Skeletal muscle satellite cell (primary cell): ENCODE results near the gene NFRKB.
"Not testable (repeated sequence)": the region's sequence is repeated elsewhere in the genome, so short reads cannot be mapped to it uniquely, and the experiment has no call there.

Experiments
- H3K27me3 ChIP-seq: 2 replicates; pipeline ENCODE4 v1.7.0; 2013; ENCODE audit warnings: low read length; ENCODE audit not compliant: control insufficient read depth, insufficient read depth
- H3K36me3 ChIP-seq: 2 replicates; pipeline ENCODE4 v1.7.0; 2013; ENCODE audit warnings: mild to moderate bottlenecking, control low read depth, low read length; ENCODE audit not compliant: insufficient read depth
- H3K4me1 ChIP-seq: 2 replicates; pipeline ENCODE4 v1.7.0; 2013; ENCODE audit warnings: low read length; ENCODE audit not compliant: control insufficient read depth, insufficient read depth
- H3K4me2 ChIP-seq: 2 replicates; pipeline ENCODE4 v1.7.0; 2013; ENCODE audit warnings: mild to moderate bottlenecking, low read length
- H3K4me3 ChIP-seq: 2 replicates; pipeline ENCODE4 v1.7.0; 2013; ENCODE audit warnings: low read length
- H3K9ac ChIP-seq: 2 replicates; pipeline ENCODE4 v1.7.0; 2013; ENCODE audit warnings: mild to moderate bottlenecking, low read depth, low read length, moderate library complexity
- H3K9me3 ChIP-seq: replicated peaks from 2 replicates; pipeline ENCODE4 v1.7.0; 2013; ENCODE audit warnings: mild to moderate bottlenecking, control low read depth, low read length

The NFRKB gene

GRCh38 chr11:129855086-129855485 lies 40.3 kb downstream of the NFRKB start:
- H3K4me2 ChIP-seq: no peak overlapping the region
- peaks cover 8% of the 10 kb centered on the region for H3K36me3 ChIP-seq
- peaks cover 22% of the 10 kb centered on the region for H3K27me3 ChIP-seq
- H3K4me1 ChIP-seq: peaks cover 14% of the 10 kb centered on the region
- H3K9ac ChIP-seq: no peak overlapping the region
- H3K9me3 ChIP-seq: no peaks in the 10 kb centered on the region
- H3K4me3 ChIP-seq: no peak overlapping the region

GRCh38 chr11:129854232-129854805 lies 41.1 kb downstream of the NFRKB start:
- Histone ChIP-seq H3K27me3 (peaks cover 27% of the 10 kb centered on the region), H3K4me2 (no peak overlapping the region), H3K36me3 (peaks cover 8% of the 10 kb centered on the region), H3K9me3 (no peaks in the 10 kb centered on the region), H3K4me1 (peaks cover 14% of the 10 kb centered on the region), H3K9ac (no peak overlapping the region), H3K4me3 (no peak overlapping the region)

- Histone ChIP-seq H3K9ac (no peak overlapping the region), H3K4me2 (no peak overlapping the region), H3K4me3 (no peak overlapping the region), H3K4me1 (peaks cover 14% of the 10 kb centered on the region), H3K27me3 (peaks cover 29% of the 10 kb centered on the region), H3K36me3 (peaks cover 8% of the 10 kb centered on the region), H3K9me3 (no peaks in the 10 kb centered on the region)
These were observed 41.7 kb downstream of the NFRKB start for GRCh38 chr11:129853518-129854231.

GRCh38 chr11:129852125-129852740 lies 43.1 kb downstream of the NFRKB start:
- no peaks in the 10 kb centered on the region for H3K9me3 ChIP-seq
- H3K4me2 ChIP-seq: no peak overlapping the region
- H3K36me3 ChIP-seq: no peaks in the 10 kb centered on the region
- no peak overlapping the region for H3K4me3 ChIP-seq
- H3K4me1 ChIP-seq: peaks cover 14% of the 10 kb centered on the region
- H3K9ac ChIP-seq: no peak overlapping the region
- peaks cover 29% of the 10 kb centered on the region for H3K27me3 ChIP-seq

GRCh38 chr11:129849447-129850130 lies 45.8 kb downstream of the NFRKB start:
- Histone ChIP-seq H3K9ac (no peak overlapping the region), H3K27me3 (peaks cover 31% of the 10 kb centered on the region), H3K36me3 (no peaks in the 10 kb centered on the region), H3K4me1 (peaks cover 20% of the 10 kb centered on the region), H3K9me3 (no peaks in the 10 kb centered on the region), H3K4me2 (no peak overlapping the region), H3K4me3 (no peak overlapping the region)

GRCh38 chr11:129847361-129847760 lies 48.0 kb downstream of the NFRKB start:
- Histone ChIP-seq H3K4me1 (peaks cover 14% of the 10 kb centered on the region), H3K27me3 (peaks cover 34% of the 10 kb centered on the region), H3K4me2 (peak overlapping the region; percentile 47)
- not testable (repeated sequence) for H3K9ac ChIP-seq, H3K36me3 ChIP-seq, H3K4me3 ChIP-seq, H3K9me3 ChIP-seq

GRCh38 chr11:129846508-129847335 lies 48.7 kb downstream of the NFRKB start:
- Histone ChIP-seq H3K4me3 (peak overlapping the region; percentile 0), H3K4me2 (peak overlapping the region; percentile 47), H3K27me3 (peaks cover 30% of the 10 kb centered on the region), H3K4me1 (peaks cover 14% of the 10 kb centered on the region), H3K9ac (no peak overlapping the region), H3K9me3 (no peaks in the 10 kb centered on the region), H3K36me3 (no peaks in the 10 kb centered on the region)
